ENCODE data around the gene MDH2.
"Not testable (repeated sequence)": the region's sequence is repeated elsewhere in the genome, so short reads cannot be mapped to it uniquely, and the experiment has no call there.

MDH2 gene

GRCh38 chr7:76050545-76050944 lies 2.6 kb downstream of the MDH2 start:
- TF ChIP-seq CTCF (IDR thresholded peaks at IDR 0.05; ENCODE audit: insufficient read depth, missing control alignments): no peak
- FAIRE-seq: no peak
- no peak for DNase-seq (ENCODE audit: insufficient read length, low spot score)

GRCh38 chr7:76051840-76052239 lies 3.9 kb downstream of the MDH2 start:
- TF ChIP-seq CTCF (IDR thresholded peaks at IDR 0.05; ENCODE audit: insufficient read depth, missing control alignments): no peak
- DNase-seq (ENCODE audit: insufficient read length, low spot score) (no peak), FAIRE-seq (no peak)

- not testable (repeated sequence) for FAIRE-seq; DNase-seq (ENCODE audit: insufficient read length, low spot score)
Observed at GRCh38 chr7:76052681-76053080, 4.8 kb downstream of the MDH2 start.

- TF ChIP-seq CTCF (IDR thresholded peaks at IDR 0.05; ENCODE audit: insufficient read depth, missing control alignments): no peak
- no peak for FAIRE-seq
- no peak for DNase-seq (ENCODE audit: insufficient read length, low spot score)
Observed at GRCh38 chr7:76053461-76053860, 5.6 kb downstream of the MDH2 start.

- no peak for DNase-seq (ENCODE audit: insufficient read length, low spot score)
Observed at GRCh38 chr7:76054123-76055120, 6.5 kb downstream of the MDH2 start.

GRCh38 chr7:76056241-76056640 lies 8.3 kb downstream of the MDH2 start:
- no peak for TF ChIP-seq CTCF (IDR thresholded peaks at IDR 0.05; ENCODE audit: insufficient read depth, missing control alignments)
- no peak for FAIRE-seq
- DNase-seq (ENCODE audit: insufficient read length, low spot score): no peak

More at GRCh38 chr7:76054123-76055120, 6.5 kb downstream of the MDH2 start:
- no peak for FAIRE-seq
- no peak for TF ChIP-seq CTCF (IDR thresholded peaks at IDR 0.05; ENCODE audit: insufficient read depth, missing control alignments)

GRCh38 chr7:76057103-76057812 lies 9.4 kb downstream of the MDH2 start:
- FAIRE-seq: no peak
- no peak for DNase-seq (ENCODE audit: insufficient read length, low spot score)
- no peak for TF ChIP-seq CTCF (IDR thresholded peaks at IDR 0.05; ENCODE audit: insufficient read depth, missing control alignments)

Data from D721Med (cell line).